Endothelial cell (in vitro differentiated cells): ENCODE measurements around the gene SQSTM1. TPM values are rescaled to one million over a fixed set of nuclear protein-coding genes. Genes with fewer than 3 reads are reported as not detected.

Source experiments
- DNase-seq: peaks from one replicate; pipeline ENCODE4 v3.0.0; 2021; ENCODE audit warnings: low spot score
- H3K27ac Mint-ChIP-seq: one replicate; pipeline ENCODE4 v1.8.0; 2021; ENCODE audit warnings: mixed read lengths, inconsistent platforms; ENCODE audit not compliant: unreplicated experiment
- H3K27me3 Mint-ChIP-seq: one replicate; pipeline ENCODE4 v1.8.0; 2021; ENCODE audit warnings: mild to moderate bottlenecking, moderate library complexity, mixed read lengths, inconsistent platforms; ENCODE audit not compliant: unreplicated experiment
- H3K36me3 Mint-ChIP-seq: one replicate; pipeline ENCODE4 v1.8.0; 2021; ENCODE audit warnings: mild to moderate bottlenecking, low read depth, mixed read lengths, inconsistent platforms; ENCODE audit not compliant: unreplicated experiment
- H3K4me1 Mint-ChIP-seq: one replicate; pipeline ENCODE4 v1.8.0; 2021; ENCODE audit warnings: mild to moderate bottlenecking, mixed read lengths, inconsistent platforms; ENCODE audit not compliant: unreplicated experiment
- H3K4me3 Mint-ChIP-seq: one replicate; pipeline ENCODE4 v1.8.0; 2021; ENCODE audit warnings: mild to moderate bottlenecking, mixed read lengths, inconsistent platforms; ENCODE audit not compliant: unreplicated experiment
- H3K9me3 Mint-ChIP-seq: one replicate; pipeline ENCODE4 v1.8.0; 2021; ENCODE audit warnings: mixed read lengths, inconsistent platforms; ENCODE audit not compliant: unreplicated experiment
- long read RNA-seq: library from polyadenylated mRNA; unstranded; transcript quantifications from one replicate; pipeline ENCODE4 v2.0.0, GENCODE V29; 2020; ENCODE audit not compliant: unreplicated experiment
- total RNA-seq: library from RNA; stranded (reverse); fragmentation: NEBNext Ultra II Directional; extraction: Animal tissue kit (Norgen Biotek cat#: 25700); gene quantifications from one replicate; pipeline ENCODE4 v1.2.1, GENCODE V29; 2021; ENCODE audit not compliant: unreplicated experiment
- TF ChIP-seq, protein P1 (sequence below): fragments of 200-600 bp; sonication (generic); IDR thresholded peaks from one replicate; pipeline ENCODE4 v1.5.0; 2021; ENCODE audit warnings: antibody characterized with exemption; ENCODE audit not compliant: unreplicated experiment

The SQSTM1 gene
- total RNA-seq, result 82.2 TPM
- long read RNA-seq, transcript SQSTM1-202 (8 exons, 2,986 nt), result major isoform, 46 of 79 reads
- long read RNA-seq, partial matches to known transcripts, result 1 of 79 reads
- long read RNA-seq, other reads (novel, unspliced or antisense), result 30 of 79 reads

DNA sequence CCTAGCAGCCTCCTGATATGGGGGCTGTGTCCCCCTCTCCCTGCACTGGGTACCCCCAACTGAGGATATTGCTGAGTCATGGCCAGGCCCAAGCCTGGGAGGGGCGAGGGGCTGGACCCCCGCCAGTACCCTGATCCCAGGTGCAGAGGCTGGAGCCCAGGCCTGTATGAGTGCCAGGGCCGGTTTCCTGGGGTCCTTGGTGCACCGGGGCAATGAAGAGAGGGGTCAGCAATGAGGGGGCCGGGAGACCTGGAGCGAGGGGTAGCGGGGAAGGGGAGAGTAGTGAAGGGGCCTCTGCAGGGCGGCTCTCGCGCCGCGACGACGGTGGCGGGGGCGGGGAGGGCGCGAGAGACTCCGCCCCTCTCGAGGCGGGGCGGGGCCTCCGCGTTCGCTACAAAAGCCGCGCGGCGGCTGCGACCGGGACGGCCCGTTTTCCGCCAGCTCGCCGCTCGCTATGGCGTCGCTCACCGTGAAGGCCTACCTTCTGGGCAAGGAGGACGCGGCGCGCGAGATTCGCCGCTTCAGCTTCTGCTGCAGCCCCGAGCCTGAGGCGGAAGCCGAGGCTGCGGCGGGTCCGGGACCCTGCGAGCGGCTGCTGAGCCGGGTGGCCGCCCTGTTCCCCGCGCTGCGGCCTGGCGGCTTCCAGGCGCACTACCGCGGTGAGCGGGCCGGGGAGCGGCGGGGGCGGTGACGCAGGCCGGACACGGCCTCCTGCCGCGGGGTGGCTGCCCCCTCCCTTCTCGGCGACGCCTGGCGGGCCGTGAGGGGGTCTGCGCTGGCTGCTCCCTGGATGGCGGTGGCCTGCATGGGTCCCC lies at the start of gene SQSTM1:
SQSTM1 (plus strand) TSS at position 423 of the 815 bp plus-strand sequence; CDS start at position 455, 32 bp downstream.
- peak within 1 kb of the TSS; percentile 95 for H3K4me3 Mint-ChIP-seq
- no peaks in the 10 kb centered on the region for H3K9me3 Mint-ChIP-seq
- peaks cover 17% of the 10 kb centered on the region for H3K27me3 Mint-ChIP-seq
- TF ChIP-seq, protein P1, sequence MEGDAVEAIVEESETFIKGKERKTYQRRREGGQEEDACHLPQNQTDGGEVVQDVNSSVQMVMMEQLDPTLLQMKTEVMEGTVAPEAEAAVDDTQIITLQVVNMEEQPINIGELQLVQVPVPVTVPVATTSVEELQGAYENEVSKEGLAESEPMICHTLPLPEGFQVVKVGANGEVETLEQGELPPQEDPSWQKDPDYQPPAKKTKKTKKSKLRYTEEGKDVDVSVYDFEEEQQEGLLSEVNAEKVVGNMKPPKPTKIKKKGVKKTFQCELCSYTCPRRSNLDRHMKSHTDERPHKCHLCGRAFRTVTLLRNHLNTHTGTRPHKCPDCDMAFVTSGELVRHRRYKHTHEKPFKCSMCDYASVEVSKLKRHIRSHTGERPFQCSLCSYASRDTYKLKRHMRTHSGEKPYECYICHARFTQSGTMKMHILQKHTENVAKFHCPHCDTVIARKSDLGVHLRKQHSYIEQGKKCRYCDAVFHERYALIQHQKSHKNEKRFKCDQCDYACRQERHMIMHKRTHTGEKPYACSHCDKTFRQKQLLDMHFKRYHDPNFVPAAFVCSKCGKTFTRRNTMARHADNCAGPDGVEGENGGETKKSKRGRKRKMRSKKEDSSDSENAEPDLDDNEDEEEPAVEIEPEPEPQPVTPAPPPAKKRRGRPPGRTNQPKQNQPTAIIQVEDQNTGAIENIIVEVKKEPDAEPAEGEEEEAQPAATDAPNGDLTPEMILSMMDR, result peak; percentile 40
- H3K27ac Mint-ChIP-seq, result peak within 1 kb of the TSS; percentile 88
- H3K4me1 Mint-ChIP-seq, result peaks cover 15% of the 10 kb centered on the region
- peaks cover 24% of the 10 kb centered on the region for H3K36me3 Mint-ChIP-seq
- DNase-seq, result peak; percentile 77

DNA sequence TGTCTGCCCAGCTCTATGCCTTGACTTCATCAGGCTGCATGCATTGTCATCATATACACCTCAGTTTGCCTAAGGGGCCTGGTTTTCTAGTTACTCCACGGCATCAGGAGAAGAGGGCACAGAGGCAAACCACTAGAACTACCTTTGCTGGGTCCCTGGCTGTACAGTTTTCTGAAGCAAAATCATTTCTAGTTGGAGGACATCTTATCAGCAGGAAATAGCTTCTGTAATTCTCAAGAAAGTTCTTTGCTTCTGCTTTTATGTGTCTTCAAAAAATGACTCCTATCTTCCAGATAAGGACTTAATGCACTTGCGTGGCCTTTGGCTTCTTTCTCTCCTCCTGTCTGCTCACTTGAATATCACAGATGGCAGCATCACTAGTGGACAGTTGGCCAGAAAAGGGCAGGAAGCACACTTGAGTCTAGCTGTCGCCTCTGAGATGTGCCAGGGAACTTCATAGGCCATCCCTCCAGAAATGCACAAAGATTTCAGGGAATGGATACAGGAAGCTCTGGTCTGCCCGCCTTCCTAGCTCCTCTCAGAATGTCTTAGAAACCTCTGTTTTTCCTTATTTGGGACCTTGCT lies 49.3 kb upstream of the SQSTM1 start:
- H3K27ac Mint-ChIP-seq, result no peak overlapping the region

DNA sequence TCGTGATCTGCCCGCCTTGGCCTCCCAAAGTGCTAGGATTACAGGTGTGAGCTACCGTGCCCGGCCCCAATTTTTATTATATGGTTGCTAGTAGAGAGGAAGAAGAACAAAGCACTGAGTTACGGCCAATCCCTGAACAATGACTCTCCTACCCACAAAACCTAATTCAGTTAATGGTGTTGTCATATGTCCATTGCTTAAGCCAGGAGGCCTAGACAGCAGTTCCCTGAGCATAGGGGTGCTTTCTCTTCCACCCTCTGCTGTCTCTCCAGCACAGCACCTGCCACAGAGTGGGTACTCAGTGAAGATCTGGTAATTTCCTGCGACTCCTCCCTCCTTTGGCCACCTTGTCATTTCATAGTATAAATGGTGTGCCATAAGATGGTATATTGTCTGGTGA lies 48.4 kb upstream of the SQSTM1 start:
- TF ChIP-seq, protein P1, result no peak
- peak overlapping the region; percentile 62 for H3K4me3 Mint-ChIP-seq

More for the DNA sequence above, 49.3 kb upstream of the SQSTM1 start:
- Mint-ChIP-seq H3K4me3 (no peak overlapping the region), H3K36me3 (peaks cover 53% of the 10 kb centered on the region), H3K9me3 (no peaks in the 10 kb centered on the region), H3K4me1 (no peaks in the 10 kb centered on the region), H3K27me3 (peaks cover 3% of the 10 kb centered on the region)
- TF ChIP-seq, protein P1, result no peak
- no peak for DNase-seq

DNA sequence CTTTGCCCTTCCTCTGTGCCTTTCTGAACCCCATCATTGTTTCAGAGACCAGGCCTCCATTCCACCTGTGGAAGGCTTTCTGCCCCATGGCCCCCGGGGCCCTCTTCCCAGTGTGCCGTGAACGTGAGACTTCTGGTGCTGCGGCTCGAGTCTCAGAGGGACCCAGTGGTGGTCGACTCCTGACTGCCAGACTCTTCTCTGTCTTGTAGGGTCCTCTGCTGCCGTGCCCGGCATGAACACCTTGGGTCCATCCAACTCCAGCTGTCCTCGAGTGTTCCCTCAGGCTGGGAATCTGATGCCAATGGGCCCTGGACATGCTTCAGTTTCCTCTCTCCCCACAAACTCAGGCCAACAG lies 47.0 kb upstream of the SQSTM1 start:
- peaks cover 6% of the 10 kb centered on the region for H3K4me1 Mint-ChIP-seq
- no peak for DNase-seq
- TF ChIP-seq, protein P1, result no peak
- no peaks in the 10 kb centered on the region for H3K9me3 Mint-ChIP-seq
- H3K4me3 Mint-ChIP-seq, result no peak overlapping the region
- peaks cover 51% of the 10 kb centered on the region for H3K36me3 Mint-ChIP-seq
- H3K27ac Mint-ChIP-seq, result no peak overlapping the region
- peaks cover 3% of the 10 kb centered on the region for H3K27me3 Mint-ChIP-seq

More for the DNA sequence above, 48.4 kb upstream of the SQSTM1 start:
- H3K36me3 Mint-ChIP-seq, result peaks cover 44% of the 10 kb centered on the region
- H3K4me1 Mint-ChIP-seq, result no peaks in the 10 kb centered on the region
- H3K27me3 Mint-ChIP-seq, result peaks cover 3% of the 10 kb centered on the region
- no peak overlapping the region for H3K27ac Mint-ChIP-seq
- no peaks in the 10 kb centered on the region for H3K9me3 Mint-ChIP-seq
- no peak for DNase-seq

DNA sequence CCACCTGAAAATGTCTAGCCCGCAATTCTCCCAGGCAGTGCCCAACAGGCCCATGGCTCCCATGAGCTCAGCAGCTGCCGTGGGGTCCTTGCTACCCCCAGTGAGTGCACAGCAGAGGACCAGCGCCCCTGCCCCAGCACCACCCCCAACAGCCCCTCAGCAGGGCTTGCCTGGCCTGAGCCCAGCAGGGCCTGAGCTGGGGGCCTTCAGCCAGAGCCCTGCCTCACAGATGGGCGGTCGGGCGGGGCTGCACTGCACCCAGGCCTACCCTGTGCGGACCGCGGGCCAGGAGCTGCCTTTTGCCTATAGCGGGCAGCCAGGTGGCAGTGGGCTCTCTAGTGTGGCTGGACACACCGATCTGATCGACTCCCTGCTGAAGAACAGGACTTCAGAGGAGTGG lies 46.3 kb upstream of the SQSTM1 start:
- Mint-ChIP-seq H3K27me3 (peaks cover 3% of the 10 kb centered on the region), H3K4me1 (peaks cover 6% of the 10 kb centered on the region), H3K9me3 (no peaks in the 10 kb centered on the region), H3K36me3 (peaks cover 49% of the 10 kb centered on the region), H3K27ac (no peak overlapping the region), H3K4me3 (no peak overlapping the region)
- TF ChIP-seq, protein P1, result no peak
- no peak for DNase-seq
